Measurements from ENCODE around the gene CCDC134. TPM values are rescaled to one million over a fixed set of nuclear protein-coding genes. Genes with fewer than 3 reads are reported as not detected.
"Not testable (repeated sequence)": the region's sequence is repeated elsewhere in the genome, so short reads cannot be mapped to it uniquely, and the experiment has no call there.

Gene CCDC134
- polyA plus RNA-seq, 1 donor (not counting 4 experiments of a cell fraction or from before 2014, with no cell fraction given) = 4.1 TPM

DNA sequence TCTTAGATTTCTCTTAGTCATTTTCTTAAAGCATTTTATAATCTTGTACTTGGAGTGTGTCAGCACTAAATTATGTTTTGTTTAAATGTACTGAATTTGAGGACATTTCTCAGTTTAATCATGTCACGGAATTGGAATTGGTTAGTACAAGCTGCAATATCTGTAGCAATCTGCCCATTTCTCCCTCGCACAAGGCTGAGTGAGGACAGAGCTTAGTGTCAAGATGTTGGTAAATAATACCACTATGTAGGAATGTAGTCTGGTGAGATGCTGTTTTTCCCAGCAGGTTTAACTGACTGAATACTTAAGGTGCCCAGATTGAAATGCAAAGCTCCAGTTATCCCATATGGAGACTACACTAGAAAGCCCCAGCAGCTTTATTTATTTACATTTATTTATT lies 63.0 kb downstream of the CCDC134 start:
- H4K20me1 ChIP-seq (ENCODE audit: control insufficient read depth, extremely low read depth, insufficient read depth, low read length) = peaks cover 25% of the 10 kb centered on the region
- FAIRE-seq = no peak

DNA sequence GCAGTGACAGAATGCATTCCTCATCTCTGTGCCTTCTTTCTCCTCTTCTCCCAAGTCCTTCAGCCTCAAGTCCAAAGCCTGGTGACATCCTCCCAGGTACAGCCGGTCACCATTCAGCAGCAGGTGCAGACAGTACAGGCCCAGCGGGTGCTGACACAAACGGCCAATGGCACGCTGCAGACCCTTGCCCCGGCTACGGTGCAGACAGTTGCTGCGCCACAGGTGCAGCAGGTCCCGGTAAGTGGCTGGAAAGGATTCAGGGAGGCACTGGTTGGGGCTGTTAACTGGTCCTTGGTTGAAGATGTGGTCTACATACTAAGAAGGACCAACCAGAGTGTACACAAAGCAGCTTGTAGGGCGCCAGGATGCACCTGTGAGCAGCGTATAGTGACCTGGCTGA lies 68.1 kb downstream of the CCDC134 start:
- Histone ChIP-seq H2AFZ (ENCODE audit: control insufficient read depth, low read length) (no peak overlapping the region), H3K4me3 (ENCODE audit: control insufficient read depth in 2 of 3, extremely low read depth in 1 of 3, insufficient read depth in 2 of 3, low read depth in 1 of 3, low read length in 3 of 3) (no peak overlapping the region), H3K27me3 (ENCODE audit: control insufficient read depth, extremely low read depth, insufficient read depth, low read length) (no peaks in the 10 kb centered on the region), H4K20me1 (ENCODE audit: control insufficient read depth, extremely low read depth, insufficient read depth, low read length) (peaks cover 16% of the 10 kb centered on the region), H3K4me2 (ENCODE audit: control insufficient read depth, extremely low read depth, insufficient read depth, low read depth, low read length) (no peak overlapping the region), H3K9ac (ENCODE audit: control insufficient read depth, extremely low read depth, insufficient read depth, low read length) (no peak overlapping the region), H3K79me2 (ENCODE audit: control insufficient read depth, insufficient read depth, low read length) (peaks cover 39% of the 10 kb centered on the region), H3K27ac (ENCODE audit: control insufficient read depth, insufficient read depth, low read length) (no peak overlapping the region), H3K9me1 (ENCODE audit: control insufficient read depth, extremely low read depth, insufficient read depth, low read length) (no peaks in the 10 kb centered on the region), H3K9me3 (ENCODE audit: control insufficient read depth, low read depth, low read length) (no peaks in the 10 kb centered on the region), H3K36me3 (ENCODE audit: control insufficient read depth in 2 of 2, extremely low read depth in 1 of 2, insufficient read depth in 2 of 2, low read length in 2 of 2) (peaks cover 20 to 37% of the 10 kb centered on the region in 2 experiments), H3K4me1 (ENCODE audit: control insufficient read depth, extremely low read depth, insufficient read depth, low read length) (no peaks in the 10 kb centered on the region)
- FAIRE-seq = no peak
- DNase-seq (ENCODE audit: low read depth, low spot score) = no peak
- dilution Hi-C loops (cut with MboI; ENCODE audit: extremely low pct_ligation_motif_present, low sequenced_read_pairs) = no loop called here
- TF ChIP-seq, protein P1, sequence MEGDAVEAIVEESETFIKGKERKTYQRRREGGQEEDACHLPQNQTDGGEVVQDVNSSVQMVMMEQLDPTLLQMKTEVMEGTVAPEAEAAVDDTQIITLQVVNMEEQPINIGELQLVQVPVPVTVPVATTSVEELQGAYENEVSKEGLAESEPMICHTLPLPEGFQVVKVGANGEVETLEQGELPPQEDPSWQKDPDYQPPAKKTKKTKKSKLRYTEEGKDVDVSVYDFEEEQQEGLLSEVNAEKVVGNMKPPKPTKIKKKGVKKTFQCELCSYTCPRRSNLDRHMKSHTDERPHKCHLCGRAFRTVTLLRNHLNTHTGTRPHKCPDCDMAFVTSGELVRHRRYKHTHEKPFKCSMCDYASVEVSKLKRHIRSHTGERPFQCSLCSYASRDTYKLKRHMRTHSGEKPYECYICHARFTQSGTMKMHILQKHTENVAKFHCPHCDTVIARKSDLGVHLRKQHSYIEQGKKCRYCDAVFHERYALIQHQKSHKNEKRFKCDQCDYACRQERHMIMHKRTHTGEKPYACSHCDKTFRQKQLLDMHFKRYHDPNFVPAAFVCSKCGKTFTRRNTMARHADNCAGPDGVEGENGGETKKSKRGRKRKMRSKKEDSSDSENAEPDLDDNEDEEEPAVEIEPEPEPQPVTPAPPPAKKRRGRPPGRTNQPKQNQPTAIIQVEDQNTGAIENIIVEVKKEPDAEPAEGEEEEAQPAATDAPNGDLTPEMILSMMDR (optimal IDR thresholded peaks at IDR 0.05 in 1 of 3, IDR thresholded peaks at IDR 0.05 in 1 of 3, conservative IDR thresholded peaks at IDR 0.05 in 1 of 3; ENCODE audit: extremely low read depth in 1 of 3, insufficient read depth in 2 of 3, low read length in 3 of 3) = no peak
- no peak for TF ChIP-seq EZH2 (IDR thresholded peaks at IDR 0.05; ENCODE audit: low read length)

More for the DNA sequence above, 63.0 kb downstream of the CCDC134 start:
- H3K79me2 ChIP-seq (ENCODE audit: control insufficient read depth, insufficient read depth, low read length) = peaks cover 74% of the 10 kb centered on the region
- H3K4me1 ChIP-seq (ENCODE audit: control insufficient read depth, extremely low read depth, insufficient read depth, low read length) = peaks cover 17% of the 10 kb centered on the region
- no peaks in the 10 kb centered on the region for H3K9me3 ChIP-seq (ENCODE audit: control insufficient read depth, low read depth, low read length)
- H3K36me3 ChIP-seq (ENCODE audit: control insufficient read depth in 2 of 2, extremely low read depth in 1 of 2, insufficient read depth in 2 of 2, low read length in 2 of 2) = peaks cover 11 to 22% of the 10 kb centered on the region in 2 experiments
- H3K27me3 ChIP-seq (ENCODE audit: control insufficient read depth, extremely low read depth, insufficient read depth, low read length) = no peaks in the 10 kb centered on the region
- no peaks in the 10 kb centered on the region for H3K9me1 ChIP-seq (ENCODE audit: control insufficient read depth, extremely low read depth, insufficient read depth, low read length)
- no peak for DNase-seq (ENCODE audit: low read depth, low spot score)
- no peak overlapping the region for H3K27ac ChIP-seq (ENCODE audit: control insufficient read depth, insufficient read depth, low read length)
- TF ChIP-seq, protein P1 (optimal IDR thresholded peaks at IDR 0.05 in 1 of 3, IDR thresholded peaks at IDR 0.05 in 1 of 3, conservative IDR thresholded peaks at IDR 0.05 in 1 of 3; ENCODE audit: extremely low read depth in 1 of 3, insufficient read depth in 2 of 3, low read length in 3 of 3) = no peak
- TF ChIP-seq EZH2 (IDR thresholded peaks at IDR 0.05; ENCODE audit: low read length) = no peak
- no peak overlapping the region for H3K4me2 ChIP-seq (ENCODE audit: control insufficient read depth, extremely low read depth, insufficient read depth, low read depth, low read length)
- no peak overlapping the region for H2AFZ ChIP-seq (ENCODE audit: control insufficient read depth, low read length)
- no peak overlapping the region for H3K4me3 ChIP-seq (ENCODE audit: control insufficient read depth in 2 of 3, extremely low read depth in 1 of 3, insufficient read depth in 2 of 3, low read depth in 1 of 3, low read length in 3 of 3)
- no peak overlapping the region for H3K9ac ChIP-seq (ENCODE audit: control insufficient read depth, extremely low read depth, insufficient read depth, low read length)
- dilution Hi-C loops (cut with MboI; ENCODE audit: extremely low pct_ligation_motif_present, low sequenced_read_pairs) = no loop called here

DNA sequence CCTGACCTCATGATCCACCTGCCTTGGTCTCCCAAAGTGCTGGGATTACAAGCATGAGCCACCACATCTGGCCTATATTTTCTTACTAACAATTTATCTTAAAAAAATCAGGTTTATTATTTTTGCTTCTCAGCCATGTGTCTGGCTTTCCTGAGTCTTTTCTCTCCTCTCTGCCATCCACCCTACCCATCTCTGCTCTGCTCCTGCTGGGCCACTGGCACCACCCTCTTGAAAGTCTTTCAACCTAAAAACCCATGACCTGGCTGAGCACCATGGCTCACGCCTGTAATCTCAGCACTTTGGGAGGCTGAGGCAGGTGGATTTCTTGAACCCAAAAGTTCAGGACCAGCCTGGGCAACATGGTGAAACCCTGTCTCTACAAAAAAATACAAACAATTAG lies 69.6 kb downstream of the CCDC134 start:
- H3K9ac ChIP-seq (ENCODE audit: control insufficient read depth, extremely low read depth, insufficient read depth, low read length); H3K4me3 ChIP-seq (ENCODE audit: control insufficient read depth in 2 of 3, extremely low read depth in 1 of 3, insufficient read depth in 2 of 3, low read depth in 1 of 3, low read length in 3 of 3); H3K4me2 ChIP-seq (ENCODE audit: control insufficient read depth, extremely low read depth, insufficient read depth, low read depth, low read length); H3K9me1 ChIP-seq (ENCODE audit: control insufficient read depth, extremely low read depth, insufficient read depth, low read length); H3K9me3 ChIP-seq (ENCODE audit: control insufficient read depth, low read depth, low read length); dilution Hi-C loops (cut with MboI; ENCODE audit: extremely low pct_ligation_motif_present, low sequenced_read_pairs); FAIRE-seq; H3K27me3 ChIP-seq (ENCODE audit: control insufficient read depth, extremely low read depth, insufficient read depth, low read length); H3K4me1 ChIP-seq (ENCODE audit: control insufficient read depth, extremely low read depth, insufficient read depth, low read length); DNase-seq (ENCODE audit: low read depth, low spot score); H3K27ac ChIP-seq (ENCODE audit: control insufficient read depth, insufficient read depth, low read length); H2AFZ ChIP-seq (ENCODE audit: control insufficient read depth, low read length): not testable (repeated sequence)
- Histone ChIP-seq H4K20me1 (ENCODE audit: control insufficient read depth, extremely low read depth, insufficient read depth, low read length) (peaks cover 13% of the 10 kb centered on the region), H3K79me2 (ENCODE audit: control insufficient read depth, insufficient read depth, low read length) (peaks cover 27% of the 10 kb centered on the region), H3K36me3 (ENCODE audit: control insufficient read depth in 2 of 2, extremely low read depth in 1 of 2, insufficient read depth in 2 of 2, low read length in 2 of 2) (peaks cover 26 to 50% of the 10 kb centered on the region in 2 experiments)

All from keratinocyte (primary cell).